ENCODE measurements around the gene PBX4.

- TF ChIP-seq POLR2A (IDR thresholded peaks at IDR 0.05; ENCODE audit: low read length): no peak
- no peak for TF ChIP-seq GATA1 (IDR thresholded peaks at IDR 0.05; ENCODE audit: low read depth, low read length)
These were observed 37.1 kb downstream of the PBX4 start for GRCh38 chr19:19581391-19581790.
